HepG2 (cell line): ENCODE measurements around the gene NBPF1. TPM values are rescaled to one million over a fixed set of nuclear protein-coding genes. Genes with fewer than 3 reads are reported as not detected.
A peak's percentile ranks its signal among the peaks of the same experiment; 100 is the strongest.

Source experiments
- ATF6 ChIP-seq: sonication (generic); formaldehyde crosslinking; conservative IDR thresholded peaks from 2 replicates; pipeline ENCODE4 v1.4.0; 2020; ENCODE audit warnings: missing genetic modification reagents
- CREB1 ChIP-seq, 2 experiments: fragments of 450-650 bp in 1 of 2; IDR thresholded peaks; 2 replicates each; pipeline ENCODE4 v1.6.1; 2016 to 2017; ENCODE audit warnings: control low read depth in 1 of 2, mild to moderate bottlenecking in 1 of 2, missing compliant biosample characterization in 1 of 2, missing genetic modification characterization in 1 of 2
- FOXA3 ChIP-seq: IDR thresholded peaks from 2 replicates; pipeline ENCODE4 v1.6.1; 2016; ENCODE audit warnings: missing genetic modification reagents, missing compliant biosample characterization
- HNRNPL ChIP-seq: fragments of 200-400 bp; formaldehyde crosslinking; IDR thresholded peaks from 2 replicates; pipeline ENCODE4 v1.6.1; 2017; ENCODE audit warnings: mild to moderate bottlenecking, low read depth, low read length
- MED1 ChIP-seq: sonication (generic); formaldehyde crosslinking; IDR thresholded peaks from 2 replicates; pipeline ENCODE4 v1.4.0; 2020; ENCODE audit warnings: missing genetic modification reagents
- MLLT10 ChIP-seq: sonication (generic); formaldehyde crosslinking; IDR thresholded peaks from 2 replicates; pipeline ENCODE4 v1.4.0; 2020; ENCODE audit warnings: missing genetic modification reagents
- ZNF572 ChIP-seq: sonication (generic); formaldehyde crosslinking; IDR thresholded peaks from 2 replicates; pipeline ENCODE4 v1.5.1; 2020; ENCODE audit warnings: mild to moderate bottlenecking, missing genetic modification reagents
- ZNF609 ChIP-seq: sonication (generic); formaldehyde crosslinking; IDR thresholded peaks from 2 replicates; pipeline ENCODE4 v1.4.0; 2020; ENCODE audit warnings: mild to moderate bottlenecking, missing genetic modification reagents, borderline replicate concordance
- ZNF672 ChIP-seq: sonication (generic); formaldehyde crosslinking; IDR thresholded peaks from 2 replicates; pipeline ENCODE4 v1.8.1; 2022; ENCODE audit warnings: missing genetic modification reagents
- polyA plus RNA-seq, 8 experiments: library from polyadenylated mRNA; depleted of rRNA in 3 of 8; stranded (reverse) in 7 of 8; unstranded in 1 of 8; fragments of >200 nt; fragmentation: Illumina TruSeq in 4 of 8; extraction: Trizol in 4 of 8; gene quantifications; 2 replicates each; pipeline versions ENCODE4 v1.2.1 to v1.2.3, GENCODE V29; 2011 to 2016; ENCODE audit warnings: low read depth in 4 of 8, missing spikeins in 1 of 8, mixed read lengths in 1 of 8; ENCODE audit not compliant: insufficient read depth in 1 of 8
- total RNA-seq, 5 experiments: library from RNA; depleted of rRNA; stranded (reverse); fragments of >200 nt; fragmentation: Illumina TruSeq; extraction: Trizol; gene quantifications; 2 replicates each; pipeline ENCODE4 v1.2.3, GENCODE V29; 2016; ENCODE audit warnings: low read depth in 1 of 5
- TF ChIP-seq, protein P1 (sequence below), 2 experiments: sonication (generic) in 1 of 2; formaldehyde crosslinking in 1 of 2; IDR thresholded peaks; 2 replicates each; pipeline versions ENCODE4 v1.4.0 to v1.6.1; 2016 to 2020; ENCODE audit warnings: borderline replicate concordance in 1 of 2, low read depth in 1 of 2, mild to moderate bottlenecking in 1 of 2, missing genetic modification reagents in 1 of 2
- TF ChIP-seq, protein P2 (sequence below): IDR thresholded peaks from 2 replicates; pipeline ENCODE4 v1.6.1; 2012; ENCODE audit warnings: low read depth, low read length, improper control_type of control experiment
- TF ChIP-seq, protein P3 (sequence below): IDR thresholded peaks from 2 replicates; pipeline ENCODE4 v1.6.1; 2016; ENCODE audit warnings: mild to moderate bottlenecking

Gene NBPF1
- total and polyA plus RNA-seq, 2 of the 13 experiments (the other 11 are each of a cell fraction or from before 2014, with no cell fraction given), result 30.3 to 35.6 TPM

GRCh38 chr1:16613185-16614147, at the start of gene NBPF1 (continued):
- peak; percentile 97; the same call in 1 of the 2 replicates for TF ChIP-seq ATF6 (CRISPR knock-in tag)
- TF ChIP-seq, protein P1, sequence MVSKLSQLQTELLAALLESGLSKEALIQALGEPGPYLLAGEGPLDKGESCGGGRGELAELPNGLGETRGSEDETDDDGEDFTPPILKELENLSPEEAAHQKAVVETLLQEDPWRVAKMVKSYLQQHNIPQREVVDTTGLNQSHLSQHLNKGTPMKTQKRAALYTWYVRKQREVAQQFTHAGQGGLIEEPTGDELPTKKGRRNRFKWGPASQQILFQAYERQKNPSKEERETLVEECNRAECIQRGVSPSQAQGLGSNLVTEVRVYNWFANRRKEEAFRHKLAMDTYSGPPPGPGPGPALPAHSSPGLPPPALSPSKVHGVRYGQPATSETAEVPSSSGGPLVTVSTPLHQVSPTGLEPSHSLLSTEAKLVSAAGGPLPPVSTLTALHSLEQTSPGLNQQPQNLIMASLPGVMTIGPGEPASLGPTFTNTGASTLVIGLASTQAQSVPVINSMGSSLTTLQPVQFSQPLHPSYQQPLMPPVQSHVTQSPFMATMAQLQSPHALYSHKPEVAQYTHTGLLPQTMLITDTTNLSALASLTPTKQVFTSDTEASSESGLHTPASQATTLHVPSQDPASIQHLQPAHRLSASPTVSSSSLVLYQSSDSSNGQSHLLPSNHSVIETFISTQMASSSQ (IDR thresholded peaks at IDR 0.05; ENCODE audit: low read depth), result no peak
- TF ChIP-seq, protein P1 (CRISPR knock-in tag; IDR thresholded peaks at IDR 0.05; ENCODE audit: borderline replicate concordance), result peak; percentile 93
- peak; percentile 86 for TF ChIP-seq MED1
- TF ChIP-seq, protein P2, sequence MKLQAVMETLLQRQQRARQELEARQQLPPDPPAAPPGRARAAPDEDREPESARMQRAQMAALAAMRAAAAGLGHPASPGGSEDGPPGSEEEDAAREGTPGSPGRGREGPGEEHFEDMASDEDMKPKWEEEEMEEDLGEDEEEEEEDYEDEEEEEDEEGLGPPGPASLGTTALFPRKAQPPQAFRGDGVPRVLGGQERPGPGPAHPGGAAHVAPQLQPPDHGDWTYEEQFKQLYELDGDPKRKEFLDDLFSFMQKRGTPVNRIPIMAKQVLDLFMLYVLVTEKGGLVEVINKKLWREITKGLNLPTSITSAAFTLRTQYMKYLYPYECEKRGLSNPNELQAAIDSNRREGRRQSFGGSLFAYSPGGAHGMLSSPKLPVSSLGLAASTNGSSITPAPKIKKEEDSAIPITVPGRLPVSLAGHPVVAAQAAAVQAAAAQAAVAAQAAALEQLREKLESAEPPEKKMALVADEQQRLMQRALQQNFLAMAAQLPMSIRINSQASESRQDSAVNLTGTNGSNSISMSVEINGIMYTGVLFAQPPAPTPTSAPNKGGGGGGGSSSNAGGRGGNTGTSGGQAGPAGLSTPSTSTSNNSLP, result no peak
- no peak for TF ChIP-seq CREB1 (IDR thresholded peaks at IDR 0.05)
- TF ChIP-seq CREB1 (CRISPR knock-in tag; IDR thresholded peaks at IDR 0.05), result no peak
- peak; percentile 73; the same call in 1 of the 2 replicates for TF ChIP-seq HNRNPL
- TF ChIP-seq FOXA3 (CRISPR knock-in tag), result peak; percentile 54
- peak; percentile 88 for TF ChIP-seq ZNF609 (CRISPR knock-in tag)
- TF ChIP-seq ZNF672 (CRISPR knock-in tag), result no peak
- TF ChIP-seq ZNF572, result no peak
- TF ChIP-seq MLLT10 (CRISPR knock-in tag), result no peak
- TF ChIP-seq, protein P3, sequence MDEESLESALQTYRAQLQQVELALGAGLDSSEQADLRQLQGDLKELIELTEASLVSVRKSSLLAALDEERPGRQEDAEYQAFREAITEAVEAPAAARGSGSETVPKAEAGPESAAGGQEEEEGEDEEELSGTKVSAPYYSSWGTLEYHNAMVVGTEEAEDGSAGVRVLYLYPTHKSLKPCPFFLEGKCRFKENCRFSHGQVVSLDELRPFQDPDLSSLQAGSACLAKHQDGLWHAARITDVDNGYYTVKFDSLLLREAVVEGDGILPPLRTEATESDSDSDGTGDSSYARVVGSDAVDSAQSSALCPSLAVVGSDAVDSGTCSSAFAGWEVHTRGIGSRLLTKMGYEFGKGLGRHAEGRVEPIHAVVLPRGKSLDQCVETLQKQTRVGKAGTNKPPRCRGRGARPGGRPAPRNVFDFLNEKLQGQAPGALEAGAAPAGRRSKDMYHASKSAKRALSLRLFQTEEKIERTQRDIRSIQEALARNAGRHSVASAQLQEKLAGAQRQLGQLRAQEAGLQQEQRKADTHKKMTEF (CRISPR knock-in tag), result peak; percentile 98
